MCF 10A (cell line): ENCODE data around the gene MRPS5. TPM values are rescaled to one million over a fixed set of nuclear protein-coding genes. Genes with fewer than 3 reads are reported as not detected.
"Not testable (repeated sequence)": the region's sequence is repeated elsewhere in the genome, so short reads cannot be mapped to it uniquely, and the experiment has no call there.

Experiments used
- BruUV-seq: library from RNA; stranded (reverse); fragments of 400-500 nt; replicated peaks from 2 replicates; lab custom pipeline; 2021; lab: Mats Ljungman, UMichigan
- CTCF ChIA-PET: fragments of 300-600 bp; sonication (Branson Sonifier 250); formaldehyde crosslinking; extraction: SDS; loops from one replicate; lab custom pipeline; 2021; ENCODE audit warnings: antibody characterized with exemption, inconsistent platforms; lab: Yijun Ruan, JAX
- POLR2A ChIA-PET: fragments of 300-600, 350-650 bp; sonication (Branson Sonifier 250); formaldehyde crosslinking; extraction: SDS; loops from one replicate; lab custom pipeline; 2020; ENCODE audit warnings: antibody characterized with exemption, inconsistent platforms; lab: Yijun Ruan, JAX
- DNase-seq: peaks from one replicate; pipeline ENCODE4 v3.0.0-alpha.2; 2018; ENCODE audit not compliant: unreplicated experiment
- H3K27ac Mint-ChIP-seq: one replicate; pipeline ENCODE4 v1.8.0; 2022; ENCODE audit warnings: mild to moderate bottlenecking, low read depth, mixed read lengths; ENCODE audit not compliant: unreplicated experiment
- H3K27me3 Mint-ChIP-seq: one replicate; pipeline ENCODE4 v1.8.0; 2022; ENCODE audit warnings: mixed read lengths; ENCODE audit not compliant: insufficient read depth, unreplicated experiment
- H3K36me3 Mint-ChIP-seq: one replicate; pipeline ENCODE4 v1.8.0; 2022; ENCODE audit warnings: mild to moderate bottlenecking, moderate library complexity, mixed read lengths; ENCODE audit not compliant: insufficient read depth, unreplicated experiment
- H3K4me1 Mint-ChIP-seq: one replicate; pipeline ENCODE4 v1.8.0; 2022; ENCODE audit warnings: mixed read lengths; ENCODE audit not compliant: insufficient read depth, unreplicated experiment
- H3K4me3 Mint-ChIP-seq: one replicate; pipeline ENCODE4 v1.8.0; 2022; ENCODE audit warnings: mild to moderate bottlenecking, moderate library complexity, mixed read lengths; ENCODE audit not compliant: unreplicated experiment
- H3K9me3 Mint-ChIP-seq: one replicate; pipeline ENCODE4 v1.8.0; 2022; ENCODE audit warnings: mixed read lengths; ENCODE audit not compliant: unreplicated experiment
- CTCF ChIP-seq: fragments of 200-600 bp; IDR thresholded peaks from one replicate; pipeline ENCODE4 v1.8.0; 2022; ENCODE audit warnings: antibody characterized with exemption, mild to moderate bottlenecking; ENCODE audit not compliant: unreplicated experiment
- intact Hi-C: fragments of 100-400 bp; cut with micrococcal nuclease; formaldehyde crosslinking; loops from 2 replicates; pipeline ENCODE4 v1.14.1; 2022
- total RNA-seq: library from RNA; stranded (reverse); gene quantifications from 2 replicates; pipeline ENCODE4 v1.2.3, GENCODE V29; 2022

The MRPS5 gene
- total RNA-seq, 1 experiment from 2014 or later, result 74.2 TPM

DNA sequence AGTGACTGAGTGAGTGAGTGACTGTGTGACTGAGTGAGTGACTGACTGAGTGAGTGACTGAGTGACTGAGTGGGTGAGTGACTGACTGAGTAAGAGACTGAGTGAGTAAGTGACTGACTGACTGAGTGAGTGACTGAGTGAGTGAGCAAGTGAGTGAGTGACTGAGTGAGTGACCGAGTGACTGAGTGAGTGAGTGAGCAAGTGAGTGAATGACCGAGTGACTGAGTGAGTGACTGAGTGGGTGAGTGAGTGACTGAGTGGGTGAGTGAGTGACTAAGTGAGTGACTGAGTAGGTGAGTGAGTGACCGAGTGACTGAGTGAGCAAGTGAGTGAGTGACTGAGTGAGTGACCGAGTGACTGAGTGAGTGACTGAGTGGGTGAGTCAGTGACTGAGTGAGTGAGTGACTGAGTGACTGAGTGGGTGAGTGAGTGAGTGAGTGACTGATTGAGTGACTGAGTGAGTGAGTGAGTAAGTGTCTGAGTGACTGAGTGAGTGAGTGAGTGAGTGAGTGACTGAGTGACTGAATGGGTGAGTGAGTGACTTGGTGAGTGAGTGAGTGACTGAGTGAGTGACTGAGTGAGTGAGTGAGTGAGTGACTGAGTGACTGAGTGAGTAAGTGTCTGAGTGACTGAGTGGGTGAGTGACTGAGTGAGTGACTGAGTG is 82.8 kb downstream of the MRPS5 start:
- TF ChIP-seq CTCF, result no peak
- CTCF ChIA-PET, result interaction anchor here (1.0 kb wide), 1 partner anchor 16 kb away, joined by 3 read pairs; no protein-coding TSS in a partner anchor
- intact Hi-C loops, result no loop called here
- no peak for DNase-seq
- BruUV-seq, result no TSS peak
- no peak overlapping the region for H3K27ac Mint-ChIP-seq
- H3K4me3 Mint-ChIP-seq, result no peak overlapping the region
- H3K27me3 Mint-ChIP-seq, result peaks cover 12% of the 10 kb centered on the region
- peaks cover 33% of the 10 kb centered on the region for H3K9me3 Mint-ChIP-seq
- H3K36me3 Mint-ChIP-seq, result no peaks in the 10 kb centered on the region
- H3K4me1 Mint-ChIP-seq, result peaks cover 10% of the 10 kb centered on the region
- POLR2A ChIA-PET, result no interaction called here

DNA sequence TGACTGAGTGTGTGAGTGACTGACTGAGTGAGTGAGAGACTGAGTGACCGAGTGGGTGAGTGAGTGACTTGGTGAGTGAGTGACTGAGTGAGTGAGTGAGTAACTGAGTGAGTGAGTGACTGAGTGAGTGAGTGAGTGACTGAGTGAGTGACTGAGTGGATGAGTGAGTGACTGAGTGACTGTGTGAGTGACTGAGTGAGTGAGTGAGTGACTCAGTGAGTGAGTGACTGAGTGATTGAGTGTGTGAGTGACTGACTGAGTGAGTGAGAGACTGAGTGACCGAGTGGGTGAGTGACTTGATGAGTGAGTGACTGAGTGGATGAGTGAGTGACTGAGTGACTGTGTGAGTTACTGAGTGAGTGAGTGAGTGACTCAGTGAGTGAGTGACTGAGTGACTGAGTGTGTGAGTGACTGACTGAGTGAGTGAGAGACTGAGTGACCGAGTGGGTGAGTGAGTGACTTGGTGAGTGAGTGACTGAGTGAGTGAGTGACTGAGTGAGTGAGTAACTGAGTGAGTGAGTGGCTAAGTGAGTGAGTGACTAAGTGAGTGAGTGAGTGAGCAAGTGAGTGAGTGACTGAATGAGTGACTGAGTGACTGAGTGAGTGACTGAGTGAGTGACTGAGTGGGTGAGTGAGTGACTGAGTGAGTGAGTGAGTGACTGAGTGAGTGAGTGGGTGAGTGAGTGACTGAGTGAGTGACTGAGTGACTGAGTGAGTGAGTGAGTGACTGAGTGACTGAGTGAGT is 83.6 kb downstream of the MRPS5 start:
- H3K4me3 Mint-ChIP-seq, BruUV-seq, CTCF ChIA-PET, H3K4me1 Mint-ChIP-seq, H3K27ac Mint-ChIP-seq, H3K36me3 Mint-ChIP-seq, POLR2A ChIA-PET, intact Hi-C loops, DNase-seq: not testable (repeated sequence)
- H3K9me3 Mint-ChIP-seq, result peaks cover 33% of the 10 kb centered on the region
- peaks cover 12% of the 10 kb centered on the region for H3K27me3 Mint-ChIP-seq

DNA sequence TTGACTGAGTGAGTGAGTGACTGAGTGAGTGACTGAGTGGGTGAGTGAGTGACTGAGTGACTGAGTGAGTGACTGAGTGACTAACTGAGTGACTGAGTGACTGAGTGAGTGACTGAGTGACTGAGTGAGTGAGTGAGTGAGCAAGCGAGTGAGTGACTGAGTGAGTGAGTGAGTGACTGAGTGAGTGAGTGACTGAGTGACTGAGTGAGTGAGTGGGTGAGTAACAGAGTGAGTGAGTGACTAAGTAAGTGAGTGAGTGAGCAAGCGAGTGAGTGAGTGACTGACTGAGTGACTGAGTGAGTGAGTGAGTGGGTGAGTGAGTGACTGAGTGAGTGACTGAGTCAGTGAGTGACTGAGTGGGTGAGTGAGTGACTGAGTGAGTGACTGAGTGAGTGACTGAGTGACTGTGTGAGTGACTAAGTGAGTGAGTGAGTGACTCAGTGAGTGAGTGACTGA is 84.2 kb downstream of the MRPS5 start:
- H3K4me1 Mint-ChIP-seq, result no peaks in the 10 kb centered on the region
- H3K27me3 Mint-ChIP-seq, result peaks cover 12% of the 10 kb centered on the region
- H3K4me3 Mint-ChIP-seq, result no peak overlapping the region
- H3K9me3 Mint-ChIP-seq, result peaks cover 33% of the 10 kb centered on the region
- no peak for DNase-seq
- no TSS peak for BruUV-seq
- CTCF ChIA-PET, result no interaction called here
- intact Hi-C loops, result no loop called here
- no peak overlapping the region for H3K27ac Mint-ChIP-seq
- POLR2A ChIA-PET, result no interaction called here
- no peaks in the 10 kb centered on the region for H3K36me3 Mint-ChIP-seq
- TF ChIP-seq CTCF, result no peak

- POLR2A ChIA-PET, result no interaction called here
- CTCF ChIA-PET, result no interaction called here
- DNase-seq, result no peak
- intact Hi-C loops, result no loop called here
- Mint-ChIP-seq H3K27me3 (peaks cover 12% of the 10 kb centered on the region), H3K4me1 (no peaks in the 10 kb centered on the region), H3K36me3 (no peaks in the 10 kb centered on the region), H3K9me3 (peaks cover 33% of the 10 kb centered on the region), H3K27ac (no peak overlapping the region), H3K4me3 (no peak overlapping the region)
- TF ChIP-seq CTCF, result no peak
- no TSS peak for BruUV-seq
Measured at GRCh38 chr2:95036596-95037383, 84.8 kb downstream of the MRPS5 start.

Other genes starting within 250 kb of the MRPS5 start
- not detected in 2 replicates for gene MAL, start 96.1 kb downstream of the MRPS5 start, total RNA-seq
- gene ZNF514, start 38.0 kb upstream of the MRPS5 start, total RNA-seq, result 6.3 and 9.6 TPM in 2 replicates
- 4.1 and 4.4 TPM in 2 replicates for gene ZNF2, start 44.0 kb upstream of the MRPS5 start, total RNA-seq
- gene ZNF892, start 85.7 kb upstream of the MRPS5 start, total RNA-seq, result 10.2 and 10.3 TPM in 2 replicates
- gene PROM2, start 152.6 kb upstream of the MRPS5 start, total RNA-seq, result 2.6 and 2.8 TPM in 2 replicates
- 9.5 and 15.6 TPM in 2 replicates for gene KCNIP3, start 175.5 kb upstream of the MRPS5 start, total RNA-seq